A549 (cell line): ENCODE data around the gene ABCF2. TPM values are rescaled to one million over a fixed set of nuclear protein-coding genes. Genes with fewer than 3 reads are reported as not detected.

Experiments used
- ATAC-seq, 2 experiments: fragments of 200-7000 bp in 1 of 2; fragments of >200 bp in 1 of 2; cut with Nextera tagmentation in 1 of 2; cut with Tn5 transposase in 1 of 2; 3 replicates each; pipeline versions ENCODE4 v1.8.0 to v1.9.1; 2018 to 2020; ENCODE audit warnings: mild to moderate bottlenecking in 1 of 2, moderate library complexity in 1 of 2
- CTCF ChIA-PET: fragments of 300-600 bp; sonication (Branson Sonifier 250); formaldehyde crosslinking; extraction: SDS; loops from one replicate; lab custom pipeline; 2021; ENCODE audit warnings: antibody characterized with exemption, inconsistent platforms; lab: Yijun Ruan, JAX
- POLR2A ChIA-PET: fragments of 350-600 bp; formaldehyde crosslinking; extraction: SDS; loops from one replicate; lab custom pipeline; 2021; ENCODE audit warnings: antibody characterized with exemption, inconsistent platforms; lab: Yijun Ruan, JAX
- DNase-seq, 2 experiments: peaks; one replicate each; pipeline versions ENCODE4 v3.0.0 to v3.0.0-alpha.2; 2011 to 2016; ENCODE audit warnings: low read depth in 1 of 2, low spot score in 1 of 2
- FAIRE-seq: peaks from 2 replicates; lab custom pipeline; 2011; peaks lifted over from hg19 to GRCh38; lab: Jason Lieb, UNC
- H3K27ac ChIP-seq, 2 experiments: fragments of >200 bp; sonication (Bioruptor Twin); formaldehyde crosslinking; 3 replicates each; pipeline ENCODE4 v1.5.1; 2016 to 2017
- H3K4me1 ChIP-seq: fragments of >200 bp; sonication (Bioruptor Twin); formaldehyde crosslinking; 3 replicates; pipeline ENCODE4 v1.6.1; 2016
- H3K4me2 ChIP-seq: fragments of >200 bp; sonication (Bioruptor Twin); formaldehyde crosslinking; 3 replicates; pipeline ENCODE4 v1.6.1; 2016
- H3K4me3 ChIP-seq: fragments of >200 bp; sonication (Bioruptor Twin); formaldehyde crosslinking; 3 replicates; pipeline ENCODE4 v1.5.1; 2016
- H3K9me3 ChIP-seq: fragments of >200 bp; sonication (Bioruptor Twin); formaldehyde crosslinking; 3 replicates; pipeline ENCODE4 v1.6.1; 2016
- MYC ChIP-seq: IDR thresholded peaks from 2 replicates; pipeline ENCODE4 v1.6.1; 2012; ENCODE audit warnings: mild to moderate bottlenecking, inconsistent platforms, low read length, improper control_type of control experiment, borderline replicate concordance
- RNF2 ChIP-seq: fragments of 200-600 bp; sonication (generic); IDR thresholded peaks from 2 replicates; pipeline ENCODE4 v1.6.1; 2016; ENCODE audit warnings: low read depth, mild to moderate bottlenecking, antibody characterized with exemption, moderate library complexity, borderline replicate concordance
- WGBS: methylation state at CpG from one replicate; pipeline ENCODE4 v1.1.6; 2017; ENCODE audit errors: missing lambda C conversion rate; 5-methylcytosine and 5-hydroxymethylcytosine counted together
- polyA plus RNA-seq, 4 experiments: library from polyadenylated mRNA; depleted of rRNA in 3 of 4; stranded (reverse); fragments of >200 nt; fragmentation: RNase III in 1 of 4; extraction: RNeasy Plus Mini Kit Qiagen cat#74134 plus additional on column Dnase treatment in 1 of 4; gene quantifications; 2 replicates in 3 of 4; 3 replicates in 1 of 4; pipeline ENCODE4 v1.2.3, GENCODE V29; 2011 to 2017

Gene ABCF2
- polyA plus RNA-seq, 2 of the 4 experiments (the other 2 are of a cell fraction), result 47.8 to 70.9 TPM

- ChIA-PET CTCF (interaction anchor here (0.7 to 7.3 kb wide), 19 partner anchors 7 to 204 kb away, joined by 3 to 63 read pairs (median 5); partner anchors contain the start of genes ABCF2 and H2BK1), POLR2A (no interaction called here)
- DNase-seq (no peak), FAIRE-seq (no peak), ATAC-seq (0 out of 6 replicates have a peak, but pooled peaks of 1 of the 2 experiments have one; percentile 1)
- Histone ChIP-seq H3K9me3 (no peaks in the 10 kb centered on the region), H3K4me2 (peak overlapping the region; percentile 96), H3K4me3 (peak overlapping the region; percentile 59), H3K4me1 (no peaks in the 10 kb centered on the region), H3K27ac (peak overlapping the region in 1 of 2 experiments; percentile 68; a peak in 3 of 6 replicates)
- WGBS, result 47% methylated on average over 21 of the region's 31 CpGs
- TF ChIP-seq RNF2 (0 out of 2 replicates have a peak, but pooled peaks have one; percentile 26), MYC (no peak)
Measured at GRCh38 chr7:151166629-151167196, 60.3 kb downstream of the ABCF2 start.

Other genes with a start within 250 kb of the ABCF2 start
- gene KCNH2, start 248.9 kb downstream of the ABCF2 start, polyA plus RNA-seq (2011; rRNA removed), result 0.26 and 0.44 TPM in 2 replicates
- gene KCNH2, start 248.9 kb downstream of the ABCF2 start, polyA plus RNA-seq (2017; fragmentation: RNase III; extraction: RNeasy Plus Mini Kit Qiagen cat#74134 plus additional on column Dnase treatment), result 0.41 to 0.45 TPM (median 0.41 TPM) in 3 replicates
- 0.42 and 0.52 TPM in 2 replicates for gene NOS3, start 236.2 kb downstream of the ABCF2 start, polyA plus RNA-seq (2011; rRNA removed)
- gene NOS3, start 236.2 kb downstream of the ABCF2 start, polyA plus RNA-seq (2017; fragmentation: RNase III; extraction: RNeasy Plus Mini Kit Qiagen cat#74134 plus additional on column Dnase treatment), result 0.46 to 0.71 TPM (median 0.51 TPM) in 3 replicates
- 0.06 and 0.19 TPM in 2 replicates for gene ATG9B, start 202.7 kb downstream of the ABCF2 start, polyA plus RNA-seq (2011; rRNA removed)
- gene ATG9B, start 202.7 kb downstream of the ABCF2 start, polyA plus RNA-seq (2017; fragmentation: RNase III; extraction: RNeasy Plus Mini Kit Qiagen cat#74134 plus additional on column Dnase treatment), result 0.17 to 0.23 TPM (median 0.21 TPM) in 3 replicates
- 19.6 and 22.7 TPM in 2 replicates for gene ABCB8, start 198.8 kb downstream of the ABCF2 start, polyA plus RNA-seq (2011; rRNA removed)
- gene ABCB8, start 198.8 kb downstream of the ABCF2 start, polyA plus RNA-seq (2017; fragmentation: RNase III; extraction: RNeasy Plus Mini Kit Qiagen cat#74134 plus additional on column Dnase treatment), result 34.3 to 41.1 TPM (median 38.6 TPM) in 3 replicates
- gene ASIC3, start 178.7 kb downstream of the ABCF2 start, polyA plus RNA-seq (2011; rRNA removed), result 4.1 and 4.4 TPM in 2 replicates
- 7.5 to 11.4 TPM (median 9.8 TPM) in 3 replicates for gene ASIC3, start 178.7 kb downstream of the ABCF2 start, polyA plus RNA-seq (2017; fragmentation: RNase III; extraction: RNeasy Plus Mini Kit Qiagen cat#74134 plus additional on column Dnase treatment)
- gene CDK5, start 169.3 kb downstream of the ABCF2 start, polyA plus RNA-seq (2011; rRNA removed), result 29.6 and 30.0 TPM in 2 replicates
- 41.2 to 51.0 TPM (median 50.3 TPM) in 3 replicates for gene CDK5, start 169.3 kb downstream of the ABCF2 start, polyA plus RNA-seq (2017; fragmentation: RNase III; extraction: RNeasy Plus Mini Kit Qiagen cat#74134 plus additional on column Dnase treatment)
- 99.6 and 112 TPM in 2 replicates for gene SLC4A2, start 167.6 kb downstream of the ABCF2 start, polyA plus RNA-seq (2011; rRNA removed)
- 253 to 280 TPM (median 275 TPM) in 3 replicates for gene SLC4A2, start 167.6 kb downstream of the ABCF2 start, polyA plus RNA-seq (2017; fragmentation: RNase III; extraction: RNeasy Plus Mini Kit Qiagen cat#74134 plus additional on column Dnase treatment)
- 38.5 and 51.7 TPM in 2 replicates for gene FASTK, start 146.4 kb downstream of the ABCF2 start, polyA plus RNA-seq (2011; rRNA removed)
- 66.0 to 78.6 TPM (median 72.4 TPM) in 3 replicates for gene FASTK, start 146.4 kb downstream of the ABCF2 start, polyA plus RNA-seq (2017; fragmentation: RNase III; extraction: RNeasy Plus Mini Kit Qiagen cat#74134 plus additional on column Dnase treatment)
- 12.4 and 14.0 TPM in 2 replicates for gene TMUB1, start 143.7 kb downstream of the ABCF2 start, polyA plus RNA-seq (2011; rRNA removed)
- gene TMUB1, start 143.7 kb downstream of the ABCF2 start, polyA plus RNA-seq (2017; fragmentation: RNase III; extraction: RNeasy Plus Mini Kit Qiagen cat#74134 plus additional on column Dnase treatment), result 31.5 to 37.7 TPM (median 37.3 TPM) in 3 replicates
- 33.8 and 34.1 TPM in 2 replicates for gene AGAP3, start 140.7 kb downstream of the ABCF2 start, polyA plus RNA-seq (2011; rRNA removed)
- gene AGAP3, start 140.7 kb downstream of the ABCF2 start, polyA plus RNA-seq (2017; fragmentation: RNase III; extraction: RNeasy Plus Mini Kit Qiagen cat#74134 plus additional on column Dnase treatment), result 42.6 to 45.9 TPM (median 43.1 TPM) in 3 replicates
- not detected in 2 replicates for gene GBX1, start 59.5 kb downstream of the ABCF2 start, polyA plus RNA-seq (2011; rRNA removed)
- gene GBX1, start 59.5 kb downstream of the ABCF2 start, polyA plus RNA-seq (2017; fragmentation: RNase III; extraction: RNeasy Plus Mini Kit Qiagen cat#74134 plus additional on column Dnase treatment), result not detected in 3 replicates
- gene ASB10, start 40.0 kb downstream of the ABCF2 start, polyA plus RNA-seq (2011; rRNA removed), result not detected in 2 replicates
- not detected in 3 replicates for gene ASB10, start 40.0 kb downstream of the ABCF2 start, polyA plus RNA-seq (2017; fragmentation: RNase III; extraction: RNeasy Plus Mini Kit Qiagen cat#74134 plus additional on column Dnase treatment)
- not detected in 2 replicates for gene H2BK1, start 16.7 kb downstream of the ABCF2 start, polyA plus RNA-seq (2011; rRNA removed)
- not detected in 3 replicates for gene H2BK1, start 16.7 kb downstream of the ABCF2 start, polyA plus RNA-seq (2017; fragmentation: RNase III; extraction: RNeasy Plus Mini Kit Qiagen cat#74134 plus additional on column Dnase treatment)
- 14.9 and 17.2 TPM in 2 replicates for gene CHPF2, start 5.3 kb upstream of the ABCF2 start, polyA plus RNA-seq (2011; rRNA removed)
- gene CHPF2, start 5.3 kb upstream of the ABCF2 start, polyA plus RNA-seq (2017; fragmentation: RNase III; extraction: RNeasy Plus Mini Kit Qiagen cat#74134 plus additional on column Dnase treatment), result 24.7 to 29.6 TPM (median 28.0 TPM) in 3 replicates
- gene SMARCD3, start 21.5 kb upstream of the ABCF2 start, polyA plus RNA-seq (2011; rRNA removed), result 12.5 and 14.5 TPM in 2 replicates
- 10.6 to 11.9 TPM (median 11.6 TPM) in 3 replicates for gene SMARCD3, start 21.5 kb upstream of the ABCF2 start, polyA plus RNA-seq (2017; fragmentation: RNase III; extraction: RNeasy Plus Mini Kit Qiagen cat#74134 plus additional on column Dnase treatment)
- gene NUB1, start 114.6 kb upstream of the ABCF2 start, polyA plus RNA-seq (2011; rRNA removed), result 65.6 and 105 TPM in 2 replicates
- gene NUB1, start 114.6 kb upstream of the ABCF2 start, polyA plus RNA-seq (2017; fragmentation: RNase III; extraction: RNeasy Plus Mini Kit Qiagen cat#74134 plus additional on column Dnase treatment), result 42.5 to 45.1 TPM (median 45.0 TPM) in 3 replicates
- 0.19 and 0.44 TPM in 2 replicates for gene WDR86, start 182.8 kb upstream of the ABCF2 start, polyA plus RNA-seq (2011; rRNA removed)
- gene WDR86, start 182.8 kb upstream of the ABCF2 start, polyA plus RNA-seq (2017; fragmentation: RNase III; extraction: RNeasy Plus Mini Kit Qiagen cat#74134 plus additional on column Dnase treatment), result 0.17 to 0.28 TPM (median 0.18 TPM) in 3 replicates
- not detected in 2 replicates for gene CRYGN, start 212.9 kb upstream of the ABCF2 start, polyA plus RNA-seq (2011; rRNA removed)
- 0.07 TPM in 1 of 3 replicates, not detected in the others for gene CRYGN, start 212.9 kb upstream of the ABCF2 start, polyA plus RNA-seq (2017; fragmentation: RNase III; extraction: RNeasy Plus Mini Kit Qiagen cat#74134 plus additional on column Dnase treatment)